GM21390 (cell line): ENCODE results near the gene NPAS4.
"Not testable (repeated sequence)": the region's sequence is repeated elsewhere in the genome, so short reads cannot be mapped to it uniquely, and the experiment has no call there.

Experiments
- ATAC-seq: cut with Tn5 transposase; IDR thresholded peaks from one replicate; pipeline ENCODE4 v1.9.1; 2021; ENCODE audit not compliant: unreplicated experiment

NPAS4 gene

DNA sequence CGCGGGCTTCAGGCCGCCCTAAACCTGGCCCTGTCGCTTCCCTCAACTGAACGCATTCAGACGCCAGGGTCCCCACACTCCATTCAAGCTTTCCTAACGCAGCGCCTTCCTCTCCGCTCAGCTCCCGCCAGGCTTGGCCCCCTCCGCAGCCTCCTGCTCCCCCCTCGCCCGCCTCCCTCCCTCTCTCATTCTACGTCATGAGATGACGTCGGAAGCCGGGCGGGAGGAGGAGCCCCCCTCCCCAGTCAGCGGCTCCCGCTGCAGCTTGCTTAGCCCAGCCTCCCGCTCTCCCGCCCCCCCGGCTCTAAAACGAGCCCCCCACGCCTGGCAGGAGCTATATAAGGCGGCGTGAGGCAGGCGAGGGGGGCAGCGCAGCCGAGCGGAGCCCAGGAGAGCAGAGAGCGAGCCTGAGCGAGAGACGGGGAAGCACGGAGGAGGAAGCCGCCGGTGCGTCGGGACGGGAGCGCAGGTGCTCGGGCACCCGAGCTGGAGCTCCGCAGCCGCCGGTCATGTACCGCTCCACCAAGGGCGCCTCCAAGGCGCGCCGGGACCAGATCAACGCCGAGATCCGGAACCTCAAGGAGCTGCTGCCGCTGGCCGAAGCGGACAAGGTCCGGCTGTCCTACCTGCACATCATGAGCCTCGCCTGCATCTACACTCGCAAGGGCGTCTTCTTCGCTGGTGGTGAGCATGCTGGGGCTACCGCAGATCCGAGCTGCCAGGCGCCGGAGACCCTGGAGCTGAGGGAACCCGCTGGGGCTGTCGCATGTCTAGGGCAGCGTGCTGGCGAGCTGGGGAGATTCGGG, at the start of gene NPAS4:
TSS of gene NPAS4 (plus strand) at position 365 of the 806 bp plus-strand sequence. CDS start at position 510, 145 bp downstream.
- no peak for ATAC-seq

DNA sequence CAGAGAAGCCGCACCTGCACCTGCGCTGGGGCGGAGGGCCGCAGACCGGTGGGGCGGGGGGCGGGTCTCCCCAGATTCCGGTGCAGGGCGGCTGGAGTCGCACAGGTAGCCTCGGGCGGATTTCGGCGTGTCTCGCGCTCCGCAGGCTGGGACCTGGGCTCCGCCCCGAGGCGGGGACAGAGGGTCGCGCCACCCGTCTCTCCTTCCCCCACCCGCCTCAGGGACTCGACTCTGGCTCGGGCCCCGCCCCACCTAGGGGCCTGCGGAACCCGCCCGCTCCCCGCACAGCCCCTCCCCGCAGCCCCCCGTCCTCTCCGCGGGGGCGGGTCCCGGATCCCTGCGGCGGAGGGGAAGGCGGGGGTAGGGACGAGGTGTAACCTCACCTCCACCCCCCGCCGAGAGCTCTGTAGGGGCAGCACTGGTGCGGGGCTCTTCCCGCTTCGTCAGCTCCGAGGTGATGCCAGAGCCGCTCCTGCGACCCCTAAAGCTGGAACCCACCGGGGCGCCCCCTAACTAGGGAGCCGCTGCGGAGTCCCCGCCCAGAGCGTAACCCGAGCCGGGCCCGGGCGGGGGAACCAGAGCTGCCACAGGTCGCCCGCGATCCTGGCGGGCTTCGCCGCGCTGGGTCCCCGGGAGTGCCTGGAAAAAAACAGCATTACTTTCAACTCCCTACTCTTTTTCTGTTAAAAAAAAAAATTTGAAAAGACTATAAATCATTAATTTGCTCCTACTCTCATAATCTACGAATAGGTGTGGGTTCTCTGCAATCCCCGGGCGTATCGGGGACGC, 49.0 kb upstream of the NPAS4 start, which contains the start of gene SLC29A2:
TSS of gene SLC29A2 (minus strand) at position 134 of the 789 bp plus-strand sequence. CDS start 169 bp downstream, outside the sequence.
- ATAC-seq, result peak; percentile 73

DNA sequence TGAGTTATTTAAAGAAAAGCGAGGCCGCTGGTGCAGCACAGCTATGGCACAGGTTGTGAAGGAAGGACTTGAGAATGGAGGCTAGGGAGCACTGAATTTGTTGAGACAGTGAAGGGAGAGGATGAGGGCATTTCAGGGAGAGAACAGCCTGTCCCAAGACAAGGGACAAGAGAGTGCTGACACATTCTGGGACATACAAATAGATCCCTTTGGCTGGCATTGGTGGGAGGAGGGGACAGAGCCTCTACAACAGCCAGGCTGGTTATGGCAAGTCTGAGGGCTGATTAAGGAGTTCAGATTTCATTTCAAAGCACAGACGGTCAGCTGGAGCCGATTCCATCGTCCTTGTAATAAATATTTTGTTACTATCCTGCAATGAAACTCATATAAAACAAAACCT, 47.6 kb upstream of the NPAS4 start:
- no peak for ATAC-seq

DNA sequence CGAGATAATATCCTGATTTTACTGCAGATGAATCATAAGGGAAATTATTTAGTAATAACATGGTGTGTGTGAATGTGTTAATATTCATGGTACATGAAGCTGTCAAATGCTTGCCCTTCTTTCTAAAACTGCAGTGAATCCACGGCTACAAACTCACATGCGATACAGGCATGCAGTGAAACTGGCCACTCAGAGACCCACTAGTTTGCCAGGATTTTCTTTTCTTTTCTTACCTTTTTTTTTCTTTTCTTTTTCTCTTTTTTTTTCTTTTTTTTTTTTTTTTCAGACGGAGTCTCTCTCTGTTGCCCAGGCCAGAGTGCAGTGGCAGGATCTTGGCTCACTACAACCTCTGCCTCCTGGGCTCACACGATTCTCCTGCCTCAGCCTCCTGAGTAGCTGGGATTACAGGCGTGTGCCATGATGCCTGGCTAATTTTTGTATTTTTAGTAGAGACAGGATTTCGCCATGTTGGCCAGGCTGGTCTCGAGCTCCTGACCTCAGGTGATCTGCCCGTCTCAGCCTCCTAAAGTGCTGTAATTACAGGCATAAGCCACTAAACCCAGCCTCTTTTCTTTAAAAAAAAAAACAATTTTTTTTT, 47.0 kb upstream of the NPAS4 start:
- not testable (repeated sequence) for ATAC-seq

DNA sequence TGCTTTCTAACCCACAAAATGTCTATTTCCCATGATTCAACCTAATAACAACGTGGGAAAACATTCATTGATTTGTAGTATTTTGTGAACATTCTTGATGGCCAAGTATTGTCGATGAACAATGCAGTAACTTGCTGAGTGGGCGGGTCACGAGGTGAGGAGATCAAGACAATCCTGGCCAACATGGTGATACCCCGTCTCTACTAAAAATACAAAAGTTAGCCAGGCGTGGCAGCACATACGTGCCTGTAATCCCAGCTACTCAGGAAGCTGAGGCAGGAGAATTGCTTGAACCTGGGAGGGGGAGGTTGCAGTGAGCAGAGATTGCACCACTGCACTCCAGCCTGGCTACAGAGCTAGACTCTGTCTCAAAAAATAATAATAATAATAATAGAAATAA, 40.6 kb upstream of the NPAS4 start:
- not testable (repeated sequence) for ATAC-seq

DNA sequence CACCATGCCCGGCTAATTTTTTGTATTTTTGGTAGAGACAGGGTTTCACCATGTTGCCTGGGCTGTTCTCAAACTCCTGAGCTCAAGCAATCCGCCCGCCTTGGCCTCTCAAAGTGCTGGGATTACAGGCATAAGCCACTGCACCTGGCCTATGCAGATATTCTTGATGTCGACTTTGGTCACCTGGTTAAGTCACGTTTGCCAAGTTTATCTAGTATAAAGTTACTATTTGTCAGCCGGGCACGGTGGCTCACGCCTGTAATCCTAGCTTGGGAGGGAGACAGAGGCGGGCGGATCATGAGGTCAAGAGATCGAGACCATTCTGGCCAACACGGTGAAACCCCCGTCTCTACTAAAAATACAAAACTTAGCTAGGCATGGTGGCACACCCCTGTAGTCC, 36.5 kb upstream of the NPAS4 start:
- ATAC-seq, result not testable (repeated sequence)

DNA sequence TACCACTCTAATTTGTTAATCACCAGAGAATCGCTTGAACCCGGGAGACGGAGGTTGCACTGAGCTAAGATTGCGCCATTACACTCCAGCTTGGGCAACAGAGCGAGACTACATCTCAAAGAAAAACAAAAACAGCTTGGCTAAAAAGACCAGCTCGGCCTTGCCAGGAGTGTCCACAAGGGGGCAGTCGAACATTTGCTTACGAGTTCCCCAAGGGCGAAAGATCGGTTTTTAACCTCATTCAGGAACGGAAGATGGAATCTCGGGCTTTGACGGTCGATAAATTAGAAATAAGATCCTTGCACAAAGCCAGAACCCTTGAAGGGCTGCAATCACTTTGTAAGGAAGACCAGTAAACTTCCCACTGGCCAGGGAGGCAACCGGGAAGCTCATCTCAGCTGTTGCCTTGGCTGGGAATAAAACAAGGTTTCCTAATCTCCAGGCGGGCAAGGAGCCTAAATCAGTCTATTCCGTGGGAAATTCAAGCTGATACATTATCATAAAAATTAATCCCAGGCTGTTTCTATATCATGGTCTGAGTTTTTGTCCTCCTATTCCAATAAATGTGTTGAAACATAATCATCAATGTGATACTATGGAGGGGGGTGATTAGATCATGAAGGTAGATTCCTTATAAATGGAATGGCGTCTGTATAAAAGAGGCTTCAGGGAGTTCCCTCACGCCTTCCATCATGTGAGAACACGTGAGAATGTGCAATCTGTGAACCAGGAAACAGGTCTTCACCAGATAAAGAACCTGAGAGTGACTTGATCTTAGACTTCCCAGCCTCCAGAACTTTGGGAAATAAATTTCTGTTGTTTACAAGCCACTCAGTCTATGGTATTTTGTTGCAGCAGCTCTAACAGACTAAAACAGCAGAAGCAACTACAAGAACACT, 34.4 kb upstream of the NPAS4 start:
- no peak for ATAC-seq

DNA sequence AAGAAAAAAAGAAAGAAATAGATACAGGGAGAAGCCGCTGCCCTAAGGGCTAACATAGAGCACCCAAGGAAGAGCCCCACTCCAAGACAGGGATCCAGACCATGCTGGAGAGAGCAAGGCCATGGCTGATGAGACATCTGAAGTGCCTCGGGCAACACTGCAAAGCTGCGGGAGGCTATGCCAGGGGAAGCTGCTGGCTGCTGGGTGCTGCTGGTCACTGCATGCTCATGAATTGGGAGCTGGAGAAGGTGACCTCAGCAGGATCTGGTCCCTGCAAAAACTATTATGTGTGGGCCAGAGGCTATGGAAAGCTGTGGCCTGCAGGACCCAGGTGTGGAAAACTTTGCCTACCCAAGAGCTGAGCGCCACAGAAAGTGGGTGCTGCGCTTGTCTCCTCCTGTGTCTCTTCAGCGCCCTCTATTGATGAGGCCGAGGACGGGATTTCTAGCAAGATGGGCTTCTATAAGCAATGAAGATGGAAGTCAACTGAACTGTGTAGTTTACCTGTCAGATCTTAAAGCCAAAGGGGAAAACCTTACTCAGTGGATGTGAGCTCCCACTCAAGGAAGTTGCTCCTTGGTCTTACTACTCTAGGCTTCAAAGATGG, 32.0 kb upstream of the NPAS4 start:
- ATAC-seq, result no peak

DNA sequence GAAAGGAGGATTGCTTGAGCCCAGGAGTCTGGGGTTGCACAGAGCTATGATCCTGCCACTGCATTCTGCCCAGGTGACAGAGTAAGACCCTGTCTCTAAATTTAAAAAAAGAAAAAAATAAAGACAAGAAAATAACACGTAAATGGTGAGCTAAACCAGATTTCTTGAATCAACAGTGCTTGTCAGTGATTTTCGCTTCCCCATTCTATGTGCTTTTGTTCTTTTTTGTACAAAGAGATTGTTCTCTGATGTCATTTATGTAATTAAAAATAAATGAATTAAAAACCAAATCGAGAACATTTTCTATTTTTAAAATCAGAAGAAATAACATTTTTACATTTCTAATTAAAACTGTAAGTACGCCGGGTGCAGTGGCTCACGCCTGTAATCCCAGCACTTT, 29.5 kb upstream of the NPAS4 start:
- no peak for ATAC-seq

DNA sequence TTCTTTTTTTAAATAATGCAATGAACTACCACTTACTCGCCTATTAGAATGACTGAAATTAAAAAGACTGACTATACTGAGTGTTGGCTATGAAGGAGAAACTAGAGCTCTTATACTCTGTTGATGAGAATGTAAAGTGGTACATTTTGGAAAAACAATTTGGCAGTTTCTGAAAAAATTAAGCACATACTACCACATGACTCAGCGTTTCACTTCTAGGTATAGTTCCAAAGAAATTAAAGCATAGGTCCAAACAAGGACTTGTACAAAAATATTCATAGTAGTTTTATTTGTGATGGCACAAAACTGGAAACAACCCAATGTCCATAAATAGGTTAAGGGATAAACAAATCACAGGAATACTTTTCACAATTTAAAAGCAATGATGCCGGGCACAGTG, 26.9 kb upstream of the NPAS4 start:
- no peak for ATAC-seq

DNA sequence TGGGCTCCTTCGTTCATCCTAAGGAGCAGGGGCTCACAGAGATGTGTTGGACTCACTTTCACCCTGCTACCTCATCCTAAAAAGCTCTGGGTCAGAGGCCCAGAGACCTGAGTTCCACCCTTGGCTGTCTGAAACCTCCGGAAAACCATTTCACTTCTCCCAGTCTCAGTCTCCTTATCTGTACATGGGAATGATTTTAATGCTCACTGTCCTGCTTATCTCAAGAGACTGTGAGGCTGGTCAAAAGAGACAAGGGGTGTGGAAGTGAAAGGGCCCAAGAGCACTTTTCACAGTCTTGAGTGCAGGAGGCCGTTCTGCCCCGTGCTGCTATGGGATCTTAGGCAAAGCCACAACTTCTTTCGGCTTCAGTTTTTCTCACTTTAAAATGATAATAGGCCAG, 13.2 kb upstream of the NPAS4 start:
- no peak for ATAC-seq

DNA sequence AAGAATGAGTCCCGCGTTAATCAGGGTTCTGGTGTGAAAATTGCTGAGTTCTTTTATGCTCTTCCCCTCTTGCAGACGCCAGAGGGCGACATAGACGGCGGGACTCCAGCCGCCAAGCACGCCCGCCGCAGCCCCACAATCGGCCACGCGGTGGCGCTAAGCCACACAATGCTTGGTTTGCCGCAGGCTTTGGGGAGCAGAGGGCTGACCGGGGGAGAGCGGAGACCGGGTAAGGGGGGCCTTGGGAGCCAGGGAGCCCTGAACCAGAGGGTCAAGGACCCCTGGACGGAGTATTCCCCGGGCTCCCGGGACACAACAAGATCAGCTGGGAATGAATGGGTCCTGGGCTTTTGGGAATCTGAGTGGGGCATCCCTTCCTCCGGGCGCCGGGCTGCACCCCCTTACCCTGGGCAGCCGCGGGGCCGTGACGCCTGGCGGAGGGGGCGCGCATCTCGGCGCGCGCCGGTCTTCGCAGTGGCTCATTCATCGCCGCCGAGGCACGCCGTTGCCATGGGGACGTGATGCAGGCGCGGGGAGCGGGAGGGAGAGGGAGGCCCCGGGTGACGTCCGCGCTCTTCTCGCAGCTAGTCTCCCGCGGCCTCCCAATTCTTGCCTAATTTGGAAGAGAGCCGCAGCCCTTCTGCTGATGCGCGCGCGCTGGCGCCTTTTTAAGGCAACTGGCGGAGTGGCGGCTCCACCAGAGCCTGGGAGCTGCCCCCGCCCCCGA, 12.2 kb upstream of the NPAS4 start:
- ATAC-seq, result peak; percentile 55

DNA sequence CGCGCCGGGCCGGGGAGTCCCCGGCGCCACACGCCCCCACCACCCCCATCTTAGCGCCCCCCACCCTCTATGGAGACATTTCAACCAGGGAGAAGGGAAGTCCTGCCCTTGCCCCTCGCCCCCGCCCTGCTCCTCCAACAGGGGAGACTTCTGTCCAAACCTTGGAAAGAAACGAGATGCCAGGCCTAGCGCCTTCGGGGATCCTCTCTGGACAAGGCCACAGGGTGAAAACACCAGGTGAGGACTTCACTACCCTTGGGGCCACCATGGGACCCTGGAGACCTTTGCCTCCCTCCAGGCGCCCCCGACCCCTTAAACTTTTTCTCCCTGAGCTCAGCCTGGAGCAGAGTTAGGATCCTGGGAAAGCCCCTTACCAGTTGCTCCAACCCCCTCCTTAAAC, 11.6 kb upstream of the NPAS4 start:
- no peak for ATAC-seq

DNA sequence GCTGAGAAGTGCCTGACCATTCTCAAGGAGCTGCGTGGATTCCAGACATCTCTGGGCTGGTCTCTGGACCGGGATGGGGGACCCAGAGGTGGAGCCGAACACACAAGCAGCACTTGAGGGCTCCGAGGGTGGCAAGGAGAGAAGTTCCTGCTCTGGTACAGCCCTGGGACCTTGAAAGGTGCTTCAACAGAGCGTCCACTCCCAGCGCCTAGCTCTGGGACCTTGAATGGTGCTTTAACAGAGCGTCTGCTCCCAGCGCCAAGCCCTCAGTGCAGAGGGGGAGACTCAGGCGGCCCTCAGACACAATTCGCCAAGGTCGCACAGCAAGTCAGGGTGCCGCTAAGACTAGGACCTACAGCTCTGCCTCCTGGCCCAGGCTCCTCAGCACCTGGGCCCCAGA, 10.6 kb upstream of the NPAS4 start:
- ATAC-seq, result no peak

DNA sequence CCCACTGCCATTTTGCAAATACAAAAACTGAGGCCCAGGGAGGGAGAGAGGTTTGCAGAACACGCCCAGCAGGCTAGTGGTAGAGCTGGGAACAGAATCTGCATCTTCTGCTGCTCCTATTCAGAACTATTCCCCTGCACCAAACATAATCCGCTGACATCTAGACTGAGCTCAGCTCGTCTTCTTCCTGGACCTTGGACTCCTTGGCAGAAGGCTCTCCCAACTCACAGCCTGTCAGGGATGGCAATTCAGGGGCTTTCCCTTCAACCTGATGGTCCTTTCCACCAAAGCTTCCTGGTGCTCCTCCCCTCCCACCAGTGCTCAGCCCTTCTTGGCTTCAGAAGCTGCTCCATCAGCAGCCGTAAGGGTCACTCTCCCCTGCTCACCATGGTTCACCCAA, 9.5 kb upstream of the NPAS4 start:
- no peak for ATAC-seq

DNA sequence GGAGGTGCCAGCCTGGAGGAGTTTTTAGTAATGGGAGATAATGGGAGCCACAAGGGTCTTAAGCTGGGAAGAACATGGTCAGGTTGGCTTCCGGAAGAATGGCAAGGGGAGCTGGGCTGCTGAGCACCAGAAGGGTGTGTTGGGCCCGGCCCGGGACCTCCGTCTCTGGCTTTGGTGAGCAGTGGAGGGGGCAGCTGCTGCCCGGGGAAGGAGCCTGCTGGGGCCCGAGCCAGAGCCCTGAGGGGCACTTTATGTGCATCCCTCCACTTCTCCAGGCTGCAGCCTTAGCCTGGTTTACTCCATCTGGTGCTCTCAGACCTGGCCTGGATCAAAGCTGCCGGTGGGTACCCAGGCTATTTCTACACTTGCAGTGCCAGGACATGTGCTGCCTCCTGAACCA, 8.7 kb upstream of the NPAS4 start:
- ATAC-seq, result no peak

DNA sequence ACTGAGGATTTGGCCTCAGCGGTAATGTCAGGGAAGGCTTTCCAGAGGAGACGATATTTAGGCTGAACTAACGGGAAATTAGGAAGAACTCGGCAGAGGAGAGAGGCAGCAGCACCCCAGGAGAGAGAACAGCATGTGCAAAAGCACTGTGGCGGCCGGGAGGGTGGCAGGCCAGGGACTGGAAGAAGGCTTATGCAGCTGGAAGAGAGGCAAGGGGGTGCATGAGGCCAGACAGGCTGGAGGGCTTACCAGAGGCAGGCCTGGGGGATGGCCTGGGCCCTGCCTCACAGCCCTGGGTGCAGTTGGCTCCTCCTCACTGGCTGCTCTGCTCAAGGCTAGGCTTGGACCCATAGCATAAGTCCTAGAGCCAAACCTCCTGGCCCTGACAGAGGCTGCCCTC, 7.7 kb upstream of the NPAS4 start:
- ATAC-seq, result no peak

DNA sequence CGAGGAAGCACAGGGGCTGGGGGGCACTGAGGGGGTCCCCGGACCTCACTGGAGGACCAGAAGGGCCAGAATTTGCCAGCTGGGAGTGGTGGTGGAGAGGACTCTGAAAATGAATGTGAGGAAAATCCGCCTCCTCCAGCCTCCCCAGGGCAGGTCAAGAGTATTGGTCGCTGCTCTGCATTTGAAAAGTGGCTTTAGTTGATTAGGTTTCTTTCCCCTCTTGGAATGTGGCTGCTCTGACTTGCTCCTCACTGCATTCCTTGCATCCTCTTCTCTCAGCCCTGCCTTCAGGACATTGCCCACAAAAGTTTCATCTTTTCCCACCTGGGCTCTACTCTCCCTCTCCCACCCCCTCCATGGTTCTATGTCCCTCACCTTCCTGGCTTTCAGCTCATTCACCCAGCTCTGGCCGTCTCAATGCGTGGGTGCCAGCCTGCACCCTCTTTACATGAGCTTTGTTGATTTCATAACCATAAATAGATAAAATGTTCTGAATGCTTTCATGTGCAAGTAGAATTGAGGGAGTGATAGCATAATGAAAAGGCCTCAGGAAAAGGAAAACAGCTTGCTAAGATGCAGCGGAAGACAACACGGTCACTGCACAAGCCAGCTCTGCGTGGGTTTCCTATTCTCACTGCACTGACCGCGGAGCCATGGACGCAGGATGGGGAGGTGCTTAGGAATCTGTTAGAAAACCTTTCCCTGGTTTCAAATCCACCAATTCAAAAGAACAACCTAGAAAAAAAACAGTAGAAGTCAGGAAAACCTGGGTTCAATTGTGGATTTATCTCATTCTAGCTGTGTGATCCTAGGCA, 6.5 kb upstream of the NPAS4 start:
- no peak for ATAC-seq

DNA sequence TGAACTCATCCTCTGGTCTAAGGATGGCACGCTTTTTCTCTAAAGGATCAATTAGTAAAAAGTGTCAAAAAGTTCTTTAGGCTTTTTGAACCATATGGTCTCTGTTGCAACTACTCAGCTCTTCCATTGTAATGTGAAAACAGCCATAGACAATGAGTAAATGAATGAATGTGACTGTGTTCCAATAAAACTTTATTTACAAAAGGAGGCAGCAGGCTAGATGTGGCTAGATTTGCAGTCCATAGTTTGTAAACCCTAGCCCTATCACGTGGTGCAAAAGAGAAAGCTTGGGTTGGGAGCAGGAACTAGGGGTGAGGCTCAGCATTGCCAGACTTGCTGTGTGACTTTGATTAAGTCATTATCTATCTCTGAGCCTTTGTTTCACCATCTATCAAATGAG, 5.4 kb upstream of the NPAS4 start:
- no peak for ATAC-seq
